Thoracic aorta (tissue), 2 donors: ENCODE measurements around the gene TOX2. TPM values are rescaled to one million over a fixed set of nuclear protein-coding genes. Genes with fewer than 3 reads are reported as not detected.

Source experiments
- ATAC-seq: fragments of 150-250 bp; one replicate; pipeline ENCODE4 v1.8.0; 2017; ENCODE audit warnings: low read depth; ENCODE audit not compliant: insufficient number of reproducible peaks, low FRiP score
- DNase-seq: peaks from one replicate; pipeline ENCODE4 v3.0.0-alpha.2; 2020; ENCODE audit warnings: low spot score
- H3K27ac ChIP-seq, 2 donors: fragments of 200-600 bp; sonication (generic); 1 replicate in 1 of 2; 2 replicates in 1 of 2; pipeline ENCODE4 v1.5.1; 2016; ENCODE audit warnings: mild to moderate bottlenecking in 2 of 2, moderate library complexity in 2 of 2
- H3K27me3 ChIP-seq: fragments of 200-600 bp; sonication (generic); replicated peaks from 2 replicates; pipeline ENCODE4 v1.6.0; 2016; ENCODE audit warnings: mild to moderate bottlenecking; ENCODE audit not compliant: insufficient read depth
- H3K36me3 ChIP-seq: fragments of 200-600 bp; sonication (generic); one replicate; pipeline ENCODE4 v1.5.1; 2016
- H3K4me1 ChIP-seq, 2 donors: fragments of 200-600 bp; sonication (generic); 1 replicate in 1 of 2; 2 replicates in 1 of 2; pipeline versions ENCODE4 v1.5.1 to v1.6.0; 2016; ENCODE audit warnings: low read depth in 2 of 2, mild to moderate bottlenecking in 1 of 2; ENCODE audit not compliant: control insufficient read depth in 1 of 2
- H3K4me3 ChIP-seq: fragments of 200-600 bp; sonication (generic); 2 replicates; pipeline ENCODE4 v1.5.1; 2016; ENCODE audit warnings: mild to moderate bottlenecking
- H3K9me3 ChIP-seq: fragments of 200-600 bp; sonication (generic); 2 replicates; pipeline ENCODE4 v1.5.1; 2016
- CTCF ChIP-seq: fragments of 200-600 bp; sonication (generic); IDR thresholded peaks from one replicate; pipeline ENCODE4 v1.5.1; 2019; ENCODE audit warnings: antibody characterized with exemption
- total RNA-seq, 2 donors: library from RNA; depleted of rRNA; stranded (reverse); fragments of >200 nt; gene quantifications; one replicate each; pipeline versions ENCODE4 v1.1.0 to v1.2.3, GENCODE V29; 2016

The TOX2 gene
- total RNA-seq, 2 donors from 2014 or later: 4.2 to 14.6 TPM

DNA sequence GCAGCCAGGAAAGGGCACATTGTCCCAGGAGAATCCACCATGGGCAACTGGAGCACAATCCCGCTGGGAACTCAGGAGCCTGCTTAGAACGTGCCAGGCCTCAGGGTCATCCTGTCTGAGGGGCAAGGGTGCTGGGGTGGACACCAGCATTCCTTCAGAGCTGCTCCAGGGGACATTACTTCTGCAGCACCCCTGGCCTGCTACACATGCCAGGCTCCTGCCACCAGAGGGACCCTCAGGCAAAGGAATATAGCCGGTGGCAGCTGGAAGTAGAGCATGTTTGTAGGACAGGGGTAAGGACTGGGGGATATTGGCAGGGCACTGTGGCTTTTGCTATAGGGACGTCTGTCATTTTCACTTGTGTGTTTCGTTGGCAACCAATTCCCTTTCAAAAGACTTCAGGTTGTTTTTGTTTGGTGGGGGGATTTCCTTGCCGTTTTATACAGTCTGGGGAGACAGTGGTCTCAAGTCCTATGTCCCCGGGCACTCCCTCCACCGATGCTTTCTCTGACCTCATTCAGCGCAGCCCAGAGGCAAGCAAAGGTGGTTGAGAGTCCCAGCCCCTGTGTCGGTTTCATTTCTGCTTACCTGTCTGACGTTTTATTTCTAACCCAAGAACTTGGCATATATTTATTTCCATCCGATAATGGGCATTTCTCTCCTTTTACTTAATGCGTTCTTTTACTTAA lies 141.5 kb downstream of the TOX2 start:
- no peak for DNase-seq
- Histone ChIP-seq H3K27ac (no peak overlapping the region), H3K27me3 (no peaks in the 10 kb centered on the region), H3K36me3 (peaks cover 23% of the 10 kb centered on the region), H3K4me3 (no peak overlapping the region), H3K9me3 (peaks cover 10% of the 10 kb centered on the region), H3K4me1 (no peaks in the 10 kb centered on the region)
- TF ChIP-seq CTCF: no peak
- no peak for ATAC-seq

DNA sequence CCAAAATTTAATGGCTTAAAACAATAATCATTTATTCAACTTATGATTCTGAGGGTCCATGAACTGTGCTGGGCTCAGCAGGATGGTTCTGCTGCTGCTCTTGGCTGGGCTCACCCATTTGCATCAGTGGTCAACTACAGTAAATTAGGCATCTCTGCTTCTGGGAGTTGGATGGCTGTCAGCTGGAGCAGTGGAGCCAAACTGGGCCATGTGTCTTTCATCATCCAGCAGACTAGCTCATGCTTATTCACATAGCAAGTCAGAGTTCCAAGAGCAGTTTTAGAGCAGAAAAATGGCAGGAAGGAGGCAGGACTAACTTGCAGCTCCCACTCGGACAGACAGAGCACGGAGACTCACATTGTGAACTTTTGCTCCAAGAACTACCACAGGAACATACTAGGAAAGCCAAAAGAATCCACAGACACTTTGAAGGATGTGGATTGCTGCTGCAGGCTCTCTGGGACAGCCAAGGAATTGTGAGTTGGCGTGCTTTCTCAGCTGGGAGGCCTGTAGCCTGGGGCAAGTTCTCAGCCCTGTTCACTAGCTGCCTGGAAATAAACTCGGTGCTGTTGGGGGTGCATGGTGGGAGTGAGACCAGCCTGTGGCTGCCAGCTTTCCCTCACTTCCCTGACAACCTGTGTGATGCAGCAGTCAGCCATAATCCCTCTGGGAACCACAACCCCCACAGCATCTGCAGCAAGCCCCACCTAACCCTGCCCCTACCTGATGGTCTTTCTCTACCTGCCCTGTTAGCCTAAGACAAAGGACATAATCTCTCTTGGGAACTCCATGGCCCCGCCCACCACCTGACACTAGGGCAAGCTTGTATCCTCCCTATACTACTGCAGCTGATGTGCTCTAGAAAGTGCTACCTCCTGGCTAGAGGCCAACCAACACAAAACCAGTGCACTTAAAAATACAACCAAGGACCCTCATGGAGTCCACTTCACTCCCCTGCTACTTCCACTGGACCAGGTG lies 143.3 kb downstream of the TOX2 start:
- H3K36me3 ChIP-seq: peaks cover 14% of the 10 kb centered on the region
- no peaks in the 10 kb centered on the region for H3K27me3 ChIP-seq
- no peaks in the 10 kb centered on the region for H3K4me1 ChIP-seq
- no peak for ATAC-seq
- H3K9me3 ChIP-seq: peaks cover 16% of the 10 kb centered on the region
- TF ChIP-seq CTCF: no peak
- no peak overlapping the region for H3K27ac ChIP-seq
- DNase-seq: no peak
- no peak overlapping the region for H3K4me3 ChIP-seq

GRCh38 chr20:44064501-44065400 lies 150.1 kb downstream of the TOX2 start:
- no peak for TF ChIP-seq CTCF
- no peak for DNase-seq
- H3K36me3 ChIP-seq: no peaks in the 10 kb centered on the region
- ATAC-seq: no peak
- H3K4me3 ChIP-seq: no peak overlapping the region
- H3K9me3 ChIP-seq: peaks cover 6% of the 10 kb centered on the region
- H3K27me3 ChIP-seq: no peaks in the 10 kb centered on the region
- no peak overlapping the region for H3K27ac ChIP-seq
- H3K4me1 ChIP-seq: no peaks in the 10 kb centered on the region

DNA sequence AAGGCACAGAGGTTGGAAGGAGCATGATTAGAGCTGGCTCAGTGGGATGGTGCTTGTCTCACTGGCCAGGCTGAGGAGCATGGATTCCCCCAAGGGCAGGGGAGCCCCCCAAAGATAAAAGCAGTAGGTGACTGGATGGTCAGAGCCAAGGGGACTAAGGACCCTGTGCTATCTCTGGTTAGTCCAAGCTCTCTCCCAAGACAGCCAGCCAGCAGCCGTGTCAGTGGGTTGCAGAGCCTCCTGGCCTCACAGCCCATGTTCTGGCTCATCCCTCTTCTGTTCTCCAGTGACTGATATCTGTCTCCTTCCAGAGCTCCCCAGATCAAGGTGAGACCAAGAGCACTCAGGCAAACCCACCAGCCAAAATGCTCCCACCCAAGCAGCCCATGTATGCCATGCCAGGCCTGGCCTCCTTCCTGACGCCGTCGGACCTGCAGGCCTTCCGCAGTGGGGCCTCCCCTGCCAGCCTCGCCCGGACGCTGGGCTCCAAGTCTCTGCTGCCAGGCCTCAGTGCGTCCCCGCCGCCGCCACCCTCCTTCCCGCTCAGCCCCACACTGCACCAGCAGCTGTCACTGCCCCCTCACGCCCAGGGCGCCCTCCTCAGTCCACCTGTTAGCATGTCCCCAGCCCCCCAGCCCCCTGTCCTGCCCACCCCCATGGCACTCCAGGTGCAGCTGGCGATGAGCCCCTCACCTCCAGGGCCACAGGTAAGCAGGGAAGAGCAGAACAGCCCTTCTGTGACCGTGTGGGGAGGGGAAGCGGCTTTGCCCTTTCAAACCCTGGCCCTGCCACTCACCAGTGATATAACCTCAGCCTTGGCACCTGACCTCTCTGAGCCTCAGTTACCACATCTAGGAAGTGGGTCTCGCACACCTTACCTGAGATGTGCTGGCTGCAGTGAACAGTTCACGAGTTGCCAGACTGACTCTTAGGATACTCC lies 151.0 kb downstream of the TOX2 start:
- TF ChIP-seq CTCF: no peak
- DNase-seq (no peak), ATAC-seq (no peak)

More for the DNA sequence above, 151.0 kb downstream of the TOX2 start:
- Histone ChIP-seq H3K27me3 (no peaks in the 10 kb centered on the region), H3K36me3 (no peaks in the 10 kb centered on the region), H3K4me3 (no peak overlapping the region), H3K4me1 (no peaks in the 10 kb centered on the region), H3K27ac (no peak overlapping the region), H3K9me3 (peaks cover 6% of the 10 kb centered on the region)
